OCI-LY7 (cell line): ENCODE measurements around the gene KRT76. TPM values are rescaled to one million over a fixed set of nuclear protein-coding genes. Genes with fewer than 3 reads are reported as not detected.

Experiments used
- BruUV-seq: library from RNA; stranded (reverse); fragments of 400-500 nt; replicated peaks from 2 replicates; lab custom pipeline; 2021; lab: Mats Ljungman, UMichigan
- CTCF ChIA-PET: fragments of 300-600 bp; sonication (Branson Sonifier 250); formaldehyde crosslinking; loops from one replicate; lab custom pipeline; 2022; ENCODE audit warnings: antibody characterized with exemption; ENCODE audit not compliant: unreplicated experiment; lab: Charles Lee
- POLR2A ChIA-PET: fragments of 300-600 bp; sonication (Branson Sonifier 250); formaldehyde crosslinking; loops from one replicate; lab custom pipeline; 2022; ENCODE audit warnings: antibody characterized with exemption; lab: Charles Lee
- DNase-seq: peaks from one replicate; pipeline ENCODE4 v3.0.0-alpha.2; 2015; ENCODE audit warnings: low spot score
- H2AFZ ChIP-seq: fragments of 200-600 bp; sonication (generic), shearing (Covaris generic); 2 replicates; pipeline ENCODE4 v1.6.1; 2014; ENCODE audit warnings: mild to moderate bottlenecking, antibody characterized with exemption, low read length, moderate library complexity
- H3K27ac ChIP-seq: fragments of 200-600 bp; sonication (generic); 2 replicates; pipeline ENCODE4 v1.5.1; 2014; ENCODE audit warnings: mixed run types, low read depth, mild to moderate bottlenecking, moderate library complexity, low read length, inconsistent platforms; ENCODE audit not compliant: poor library complexity, severe bottlenecking
- H3K36me3 ChIP-seq: fragments of 200-600 bp; sonication (generic); 2 replicates; pipeline ENCODE4 v1.6.1; 2014; ENCODE audit warnings: mild to moderate bottlenecking, antibody characterized with exemption, low read length, moderate library complexity, mixed read lengths; ENCODE audit not compliant: insufficient read depth
- H3K4me1 ChIP-seq: fragments of 200-600 bp; sonication (generic); 2 replicates; pipeline ENCODE4 v1.5.1; 2014; ENCODE audit warnings: mild to moderate bottlenecking, low read length; ENCODE audit not compliant: insufficient read depth, poor library complexity, severe bottlenecking
- H3K4me2 ChIP-seq: fragments of 200-600 bp; sonication (generic); 2 replicates; pipeline ENCODE4 v1.6.1; 2014; ENCODE audit warnings: mild to moderate bottlenecking, low read length
- H3K4me3 ChIP-seq: fragments of 200-600 bp; sonication (generic); 2 replicates; pipeline ENCODE4 v1.5.1; 2014; ENCODE audit warnings: mild to moderate bottlenecking, low read depth, low read length; ENCODE audit not compliant: poor library complexity, severe bottlenecking
- H3K79me2 ChIP-seq: fragments of 200-600 bp; sonication (generic); 2 replicates; pipeline ENCODE4 v1.6.1; 2016; ENCODE audit warnings: low read depth, mild to moderate bottlenecking, low read length, moderate library complexity, mixed read lengths; ENCODE audit not compliant: insufficient read depth
- H3K9me2 ChIP-seq: fragments of 200-600 bp; sonication (generic); 2 replicates; pipeline ENCODE4 v1.6.1; 2016; ENCODE audit warnings: mild to moderate bottlenecking, low read length, mixed read lengths; ENCODE audit not compliant: insufficient read depth
- H3K9me3 ChIP-seq: fragments of 200-600 bp; sonication (generic); 2 replicates; pipeline ENCODE4 v1.6.1; 2014; ENCODE audit warnings: mild to moderate bottlenecking, mixed run types, low read length, mixed read lengths
- H4K20me1 ChIP-seq: fragments of 200-600 bp; sonication (generic); 2 replicates; pipeline ENCODE4 v1.6.1; 2014; ENCODE audit warnings: mild to moderate bottlenecking, antibody characterized with exemption, low read length, moderate library complexity, mixed read lengths; ENCODE audit not compliant: insufficient read depth
- CTCF ChIP-seq: fragments of 200-600 bp; sonication (generic); conservative IDR thresholded peaks from 2 replicates; pipeline ENCODE4 v1.5.1; 2014; ENCODE audit warnings: mild to moderate bottlenecking, antibody characterized with exemption, low read length, moderate library complexity, mixed read lengths
- EZH2phosphoT487 ChIP-seq: fragments of 200-600 bp; sonication (generic); IDR thresholded peaks from 2 replicates; pipeline ENCODE4 v1.6.1; 2018; ENCODE audit warnings: low read depth, borderline replicate concordance, mild to moderate bottlenecking, mixed run types, antibody characterized with exemption, low read length, moderate library complexity, mixed read lengths
- intact Hi-C: fragments of 100-400 bp; cut with micrococcal nuclease; formaldehyde crosslinking; loops from one replicate; pipeline ENCODE4 v1.10.0; 2022; ENCODE audit not compliant: unreplicated experiment
- total RNA-seq, 2 experiments: library from RNA; depleted of rRNA in 1 of 2; stranded (reverse); fragments of >200 nt in 1 of 2; shearing (Covaris generic) in 1 of 2; gene quantifications; 2 replicates each; pipeline ENCODE4 v1.2.3, GENCODE V29; 2014 to 2022

KRT76 gene
- total RNA-seq, 2 experiments from 2014 or later = not detected

- Histone ChIP-seq H3K4me1 (no peaks in the 10 kb centered on the region), H3K9me2 (no peaks in the 10 kb centered on the region), H3K79me2 (no peaks in the 10 kb centered on the region), H4K20me1 (no peaks in the 10 kb centered on the region; the same call in 1 of the 2 replicates), H3K4me2 (no peak overlapping the region), H3K9me3 (no peaks in the 10 kb centered on the region), H3K4me3 (no peak overlapping the region), H2AFZ (no peak overlapping the region), H3K27ac (no peak overlapping the region), H3K36me3 (no peaks in the 10 kb centered on the region)
- no peak for DNase-seq
- TF ChIP-seq EZH2phosphoT487 (no peak), CTCF (no peak)
- CTCF ChIA-PET = no interaction called here
- POLR2A ChIA-PET = no interaction called here
- BruUV-seq = no TSS peak
- intact Hi-C loops = no loop called here
Measured at GRCh38 chr12:52779914-52780313, 2.8 kb upstream of the KRT76 start.

GRCh38 chr12:52778833-52779232, 1.7 kb upstream of the KRT76 start:
- no peak overlapping the region for H3K4me2 ChIP-seq
- H3K4me3 ChIP-seq = no peak overlapping the region
- no peaks in the 10 kb centered on the region for H3K36me3 ChIP-seq
- no peak overlapping the region for H3K27ac ChIP-seq
- no peaks in the 10 kb centered on the region for H3K9me3 ChIP-seq
- POLR2A ChIA-PET = interaction anchor here (0.6 kb wide), 1 partner anchor 176 kb away, joined by 6 read pairs; no protein-coding TSS in a partner anchor
- TF ChIP-seq CTCF = no peak
- TF ChIP-seq EZH2phosphoT487 = no peak
- H2AFZ ChIP-seq = no peak overlapping the region
- no peaks in the 10 kb centered on the region for H3K9me2 ChIP-seq
- no peaks in the 10 kb centered on the region for H3K79me2 ChIP-seq
- H3K4me1 ChIP-seq = no peaks in the 10 kb centered on the region
- BruUV-seq = no TSS peak
- CTCF ChIA-PET = no interaction called here
- no peaks in the 10 kb centered on the region; the same call in 1 of the 2 replicates for H4K20me1 ChIP-seq
- intact Hi-C loops = no loop called here
- no peak for DNase-seq

- Histone ChIP-seq H3K36me3 (no peaks in the 10 kb centered on the region), H3K27ac (no peak overlapping the region), H3K79me2 (no peaks in the 10 kb centered on the region), H4K20me1 (no peaks in the 10 kb centered on the region; the same call in 1 of the 2 replicates), H3K9me3 (no peaks in the 10 kb centered on the region), H3K9me2 (no peaks in the 10 kb centered on the region), H3K4me1 (no peaks in the 10 kb centered on the region), H3K4me3 (no peak overlapping the region), H2AFZ (no peak overlapping the region), H3K4me2 (no peak overlapping the region)
- no peak for DNase-seq
- CTCF ChIA-PET = no interaction called here
- intact Hi-C loops = no loop called here
- POLR2A ChIA-PET = interaction anchor here (0.5 kb wide), 1 partner anchor 1010 kb away, joined by 4 read pairs; no protein-coding TSS in a partner anchor
- BruUV-seq = no TSS peak
- TF ChIP-seq EZH2phosphoT487 (no peak), CTCF (no peak)
Measured at GRCh38 chr12:52777566-52777965, 421 bp upstream of the KRT76 start.
